Measurements from ENCODE around the gene ATP2B2.

The ATP2B2 gene

DNA sequence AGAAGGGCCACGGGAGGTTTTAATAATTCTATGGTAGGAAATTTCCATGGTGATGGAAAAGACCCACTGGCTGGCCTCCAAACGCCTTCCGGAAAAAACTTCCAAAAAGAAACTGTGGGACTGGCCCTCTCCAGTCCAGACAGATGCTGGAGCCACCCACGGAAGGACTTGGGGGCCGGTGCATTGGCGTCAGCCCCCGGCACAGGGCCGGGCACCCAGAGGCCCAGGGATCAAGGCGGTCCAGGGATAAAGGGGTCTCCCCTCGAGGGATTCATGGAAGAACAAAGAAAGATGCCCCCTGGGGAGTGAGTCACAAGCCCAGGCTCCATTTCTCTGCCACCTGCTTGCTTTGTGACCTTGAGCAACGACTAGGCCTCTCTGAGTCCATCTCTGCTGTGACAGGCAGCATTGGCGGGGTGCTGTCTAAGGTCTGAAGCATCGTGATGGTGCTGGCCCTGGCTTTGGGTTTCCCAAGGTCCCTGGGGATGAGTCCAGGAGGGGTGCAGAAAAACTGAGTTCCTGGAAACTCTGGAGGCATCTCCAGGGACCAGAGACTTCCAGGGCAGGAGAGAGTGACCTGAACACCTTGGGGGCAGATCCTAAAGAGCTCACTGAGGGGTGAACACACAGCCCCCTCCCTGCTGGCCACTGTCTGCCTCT, 21.6 kb downstream of the ATP2B2 start:
- no peak overlapping the region for H3K4me3 ChIP-seq (ENCODE audit: low read depth, low read length)
- in situ Hi-C loops (cut with HindIII; ENCODE audit: low sequenced_read_pairs) = loop anchor here (5.0 kb wide), 1 partner anchor 73 kb away; no protein-coding TSS in a partner anchor
- TF ChIP-seq, protein P1, sequence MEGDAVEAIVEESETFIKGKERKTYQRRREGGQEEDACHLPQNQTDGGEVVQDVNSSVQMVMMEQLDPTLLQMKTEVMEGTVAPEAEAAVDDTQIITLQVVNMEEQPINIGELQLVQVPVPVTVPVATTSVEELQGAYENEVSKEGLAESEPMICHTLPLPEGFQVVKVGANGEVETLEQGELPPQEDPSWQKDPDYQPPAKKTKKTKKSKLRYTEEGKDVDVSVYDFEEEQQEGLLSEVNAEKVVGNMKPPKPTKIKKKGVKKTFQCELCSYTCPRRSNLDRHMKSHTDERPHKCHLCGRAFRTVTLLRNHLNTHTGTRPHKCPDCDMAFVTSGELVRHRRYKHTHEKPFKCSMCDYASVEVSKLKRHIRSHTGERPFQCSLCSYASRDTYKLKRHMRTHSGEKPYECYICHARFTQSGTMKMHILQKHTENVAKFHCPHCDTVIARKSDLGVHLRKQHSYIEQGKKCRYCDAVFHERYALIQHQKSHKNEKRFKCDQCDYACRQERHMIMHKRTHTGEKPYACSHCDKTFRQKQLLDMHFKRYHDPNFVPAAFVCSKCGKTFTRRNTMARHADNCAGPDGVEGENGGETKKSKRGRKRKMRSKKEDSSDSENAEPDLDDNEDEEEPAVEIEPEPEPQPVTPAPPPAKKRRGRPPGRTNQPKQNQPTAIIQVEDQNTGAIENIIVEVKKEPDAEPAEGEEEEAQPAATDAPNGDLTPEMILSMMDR (IDR thresholded peaks at IDR 0.05; ENCODE audit: low read depth, low read length, missing control alignments) = no peak
- DNase-seq (ENCODE audit: low read depth) = no peak

DNA sequence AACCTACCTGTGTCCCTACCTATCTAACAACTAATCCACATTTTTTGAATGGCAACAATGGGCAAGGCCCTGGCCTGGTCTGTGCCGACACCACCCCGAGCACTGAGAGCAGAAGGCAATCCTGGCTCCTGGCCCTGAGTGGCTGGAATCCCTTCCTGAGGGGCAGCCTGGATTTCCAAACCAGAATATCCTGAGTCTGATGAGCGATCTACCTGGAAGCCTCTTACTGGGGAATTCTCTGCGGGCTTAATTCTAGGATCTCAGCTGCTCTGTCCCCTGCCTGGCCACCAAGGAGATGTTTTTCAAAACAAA, 22.1 kb downstream of the ATP2B2 start:
- TF ChIP-seq, protein P1 (IDR thresholded peaks at IDR 0.05; ENCODE audit: low read depth, low read length, missing control alignments) = no peak
- no peak overlapping the region for H3K4me3 ChIP-seq (ENCODE audit: low read depth, low read length)
- no peak for DNase-seq (ENCODE audit: low read depth)
- in situ Hi-C loops (cut with HindIII; ENCODE audit: low sequenced_read_pairs) = loop anchor here (5.0 kb wide), 1 partner anchor 74 kb away; no protein-coding TSS in a partner anchor

DNA sequence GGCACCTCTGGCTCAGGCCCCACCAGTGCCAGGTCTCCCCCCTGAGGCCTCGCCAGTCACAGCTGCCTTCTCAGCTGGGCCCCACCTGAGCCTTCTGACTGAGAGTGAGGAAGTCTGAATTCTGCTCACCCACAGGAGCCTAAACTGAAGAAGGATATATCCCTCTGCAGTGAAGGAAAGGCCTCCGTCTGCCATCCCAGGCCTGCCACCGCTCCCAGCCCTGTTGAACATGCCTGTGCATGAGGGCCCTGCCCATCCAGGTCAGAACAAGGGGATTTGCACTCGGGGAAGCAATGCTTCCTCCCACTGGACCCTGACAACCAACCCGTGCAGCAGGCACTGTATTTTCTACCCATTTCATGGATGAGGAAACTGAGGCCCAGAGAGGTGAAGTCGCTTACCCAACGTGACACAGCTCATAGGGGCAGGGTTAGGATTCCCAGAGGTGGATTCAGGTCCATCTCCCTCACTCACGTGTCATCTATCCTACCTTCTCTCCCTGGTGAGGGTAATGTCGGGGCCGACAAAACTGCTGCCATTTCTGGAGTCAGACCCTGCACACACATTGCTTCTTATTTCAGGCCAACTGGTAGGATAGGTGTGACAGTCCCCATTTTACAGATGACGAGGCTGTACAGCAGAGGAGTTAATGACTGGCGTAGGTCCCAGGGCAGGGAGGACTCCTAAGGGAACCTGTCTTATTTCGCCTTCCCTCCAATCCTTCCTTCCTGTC, 22.6 kb downstream of the ATP2B2 start:
- TF ChIP-seq, protein P1 (IDR thresholded peaks at IDR 0.05; ENCODE audit: low read depth, low read length, missing control alignments) = no peak
- in situ Hi-C loops (cut with HindIII; ENCODE audit: low sequenced_read_pairs) = loop anchor here (5.0 kb wide), 1 partner anchor 75 kb away; no protein-coding TSS in a partner anchor
- H3K4me3 ChIP-seq (ENCODE audit: low read depth, low read length) = no peak overlapping the region
- DNase-seq (ENCODE audit: low read depth) = no peak

DNA sequence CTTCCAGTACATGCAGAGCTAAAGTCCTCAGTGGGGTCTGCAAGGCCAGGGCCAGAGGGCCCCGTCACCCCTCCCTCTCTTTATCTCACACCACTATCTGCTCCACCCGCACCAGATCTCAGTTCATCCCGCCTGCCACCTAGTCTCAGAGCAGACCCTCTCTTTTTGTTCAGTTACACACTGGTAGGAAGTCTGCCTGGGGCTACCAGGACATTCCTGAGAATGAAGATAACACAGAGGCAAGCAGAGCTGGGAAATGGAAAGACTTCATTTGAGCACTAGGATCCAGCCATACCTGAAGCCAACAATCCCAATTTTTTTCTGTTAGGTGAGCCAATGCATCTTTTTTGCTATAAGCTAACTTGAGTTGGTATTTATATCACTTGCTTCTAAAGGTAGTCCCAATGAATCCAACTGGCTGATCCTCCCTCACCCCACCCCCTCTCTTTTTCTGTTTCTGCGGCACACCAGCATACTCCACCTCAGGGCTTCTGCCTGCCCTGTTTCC, 24.5 kb downstream of the ATP2B2 start:
- in situ Hi-C loops (cut with HindIII; ENCODE audit: low sequenced_read_pairs) = loop anchor here (5.0 kb wide), 1 partner anchor 76 kb away; no protein-coding TSS in a partner anchor
- H3K4me3 ChIP-seq (ENCODE audit: low read depth, low read length) = no peak overlapping the region
- TF ChIP-seq, protein P1 (IDR thresholded peaks at IDR 0.05; ENCODE audit: low read depth, low read length, missing control alignments) = no peak
- DNase-seq (ENCODE audit: low read depth) = no peak

DNA sequence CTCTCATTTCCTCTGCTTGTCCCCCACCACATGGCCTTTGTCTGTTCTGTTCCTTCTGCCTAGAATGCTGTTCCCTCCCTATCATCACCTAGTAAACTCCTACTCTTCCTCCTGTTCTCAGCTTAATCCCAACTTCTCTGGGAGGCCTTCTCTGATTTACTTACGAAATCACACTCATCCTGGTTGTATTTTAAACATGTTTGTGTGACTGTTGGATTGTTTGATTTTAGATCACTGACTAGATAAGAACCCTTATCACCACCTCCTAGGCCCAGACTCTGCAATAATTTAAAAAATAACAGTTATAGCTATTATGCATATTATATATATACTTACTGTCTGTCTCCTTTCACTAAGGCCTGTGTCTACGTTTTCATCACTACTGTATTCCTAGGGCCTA, 26.1 kb downstream of the ATP2B2 start:
- in situ Hi-C loops (cut with HindIII; ENCODE audit: low sequenced_read_pairs) = no loop called here
- TF ChIP-seq, protein P1 (IDR thresholded peaks at IDR 0.05; ENCODE audit: low read depth, low read length, missing control alignments) = no peak

DNA sequence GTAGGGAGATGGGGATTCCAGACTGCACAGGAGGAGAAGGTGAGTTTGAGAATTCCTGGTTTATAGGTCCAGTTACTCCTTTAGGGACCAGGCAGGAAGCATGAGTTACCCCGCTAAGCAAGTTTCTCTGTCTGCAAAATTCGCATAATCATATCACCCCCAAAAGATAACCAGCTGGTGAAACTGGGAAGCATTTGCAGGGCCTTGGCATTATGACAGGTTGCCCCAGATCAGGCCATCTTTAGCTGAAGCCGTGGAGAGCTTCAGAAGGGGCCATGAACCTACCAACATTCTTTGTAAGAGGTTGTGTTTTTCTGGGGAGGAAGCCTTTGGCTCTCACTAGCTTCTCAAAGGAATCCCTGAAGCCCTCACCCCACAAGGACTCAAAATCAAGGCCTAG, 29.4 kb downstream of the ATP2B2 start:
- H3K4me3 ChIP-seq (ENCODE audit: low read depth, low read length) = no peak overlapping the region
- in situ Hi-C loops (cut with HindIII; ENCODE audit: low sequenced_read_pairs) = no loop called here
- TF ChIP-seq, protein P1 (IDR thresholded peaks at IDR 0.05; ENCODE audit: low read depth, low read length, missing control alignments) = no peak
- DNase-seq (ENCODE audit: low read depth) = no peak

More for the DNA sequence above, 26.1 kb downstream of the ATP2B2 start:
- no peak for DNase-seq (ENCODE audit: low read depth)
- no peak overlapping the region for H3K4me3 ChIP-seq (ENCODE audit: low read depth, low read length)
